Colonic mucosa (tissue), 4 donors: ENCODE results near the gene IL25. TPM values are rescaled to one million over a fixed set of nuclear protein-coding genes. Genes with fewer than 3 reads are reported as not detected.
"Not testable (repeated sequence)": the region's sequence is repeated elsewhere in the genome, so short reads cannot be mapped to it uniquely, and the experiment has no call there.

Experiments
- DNase-seq: peaks from one replicate; pipeline ENCODE4 v3.0.0-alpha.2; 2020
- H3K27ac ChIP-seq: fragments of 200-600 bp; one replicate; pipeline ENCODE4 v1.8.0; 2021
- H3K27me3 ChIP-seq: fragments of 200-600 bp; one replicate; pipeline ENCODE4 v1.8.0; 2021
- H3K36me3 ChIP-seq: fragments of 200-600 bp; one replicate; pipeline ENCODE4 v1.8.0; 2021
- H3K4me1 ChIP-seq: fragments of 200-600 bp; one replicate; pipeline ENCODE4 v1.8.0; 2021; ENCODE audit warnings: mild to moderate bottlenecking
- H3K4me3 ChIP-seq: fragments of 200-600 bp; one replicate; pipeline ENCODE4 v1.8.0; 2021
- H3K9ac ChIP-seq, 2 donors: one replicate each; pipeline ENCODE4 v1.7.0; 2013; ENCODE audit warnings: control low read depth in 2 of 2, low read depth in 2 of 2, low read length in 2 of 2
- H3K9me3 ChIP-seq: fragments of 200-600 bp; one replicate; pipeline ENCODE4 v1.8.0; 2021
- CTCF ChIP-seq: fragments of 200-600 bp; IDR thresholded peaks from one replicate; pipeline ENCODE4 v1.8.0; 2022; ENCODE audit warnings: antibody characterized with exemption, mild to moderate bottlenecking
- intact Hi-C: fragments of 100-400 bp; cut with DNase I; formaldehyde crosslinking; loops from one replicate; pipeline ENCODE4 v1.14.1; 2022
- total RNA-seq, 2 donors: library from RNA; stranded (reverse); fragmentation: NEBNext Ultra II Directional in 1 of 2; extraction: Animal tissue kit (Norgen Biotek cat#: 25700) in 1 of 2; gene quantifications; one replicate each; pipeline ENCODE4 v1.2.1, GENCODE V29; 2021
- donor health status: healthy.
- donor health status: DM: no; HTN: no; CAD: no.
- donor health status: DM: no; HTN: no; CAD: no.

The IL25 gene
- total RNA-seq, 2 donors from 2014 or later = not detected

DNA sequence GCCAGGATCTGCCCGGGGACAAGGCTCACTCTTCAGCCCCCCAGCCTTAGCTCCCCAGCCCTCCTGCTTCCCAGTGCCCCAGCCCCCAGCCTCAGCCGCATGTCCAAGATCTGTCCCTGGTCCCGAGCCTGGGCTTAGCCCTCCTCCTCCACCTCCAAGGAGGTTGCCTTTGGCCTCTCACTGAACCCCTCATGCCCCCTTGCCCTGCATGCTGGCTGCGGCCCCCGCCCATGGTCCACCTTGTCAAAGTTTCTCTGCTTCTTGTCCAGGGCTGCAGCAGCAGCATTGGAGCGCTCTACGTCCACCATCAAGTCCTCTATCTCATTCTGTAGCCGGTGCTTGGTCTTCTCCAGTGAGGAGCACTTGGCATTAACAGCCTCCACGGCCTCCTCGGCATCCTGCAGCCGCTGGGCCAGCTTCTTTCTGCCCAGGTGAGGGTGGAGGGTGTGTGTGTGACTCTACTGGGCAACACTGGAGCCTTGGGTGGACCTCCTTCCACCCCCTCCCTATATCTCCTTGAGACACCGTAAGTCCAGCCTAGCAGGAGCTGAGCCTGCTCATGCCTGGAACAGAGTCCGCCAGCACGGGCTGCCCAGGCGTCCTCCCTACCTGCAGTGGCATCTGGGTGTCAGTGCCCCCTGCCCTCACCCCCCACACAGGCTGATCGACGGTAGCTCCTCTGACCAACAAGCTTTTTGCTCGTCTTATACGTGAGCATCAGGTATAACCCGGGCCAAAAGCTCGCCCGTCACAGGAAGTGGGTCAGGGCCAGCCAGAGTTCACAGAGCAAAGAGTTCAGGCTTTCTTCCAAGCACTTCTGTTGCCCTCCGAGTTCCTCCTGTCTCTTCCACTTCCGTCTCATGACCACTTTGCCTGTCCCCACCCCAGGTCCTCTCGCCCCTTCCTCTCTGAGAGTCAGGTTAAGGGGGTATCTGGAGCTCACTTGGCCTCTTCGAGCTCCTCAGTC, 15.6 kb downstream of the IL25 start:
- Histone ChIP-seq H3K27me3 (no peaks in the 10 kb centered on the region), H3K9me3 (no peaks in the 10 kb centered on the region), H3K36me3 (no peaks in the 10 kb centered on the region), H3K9ac (no peak overlapping the region), H3K27ac (no peak overlapping the region), H3K4me1 (no peaks in the 10 kb centered on the region), H3K4me3 (no peak overlapping the region)
- no peak for TF ChIP-seq CTCF
- intact Hi-C loops = no loop called here
- DNase-seq = no peak

DNA sequence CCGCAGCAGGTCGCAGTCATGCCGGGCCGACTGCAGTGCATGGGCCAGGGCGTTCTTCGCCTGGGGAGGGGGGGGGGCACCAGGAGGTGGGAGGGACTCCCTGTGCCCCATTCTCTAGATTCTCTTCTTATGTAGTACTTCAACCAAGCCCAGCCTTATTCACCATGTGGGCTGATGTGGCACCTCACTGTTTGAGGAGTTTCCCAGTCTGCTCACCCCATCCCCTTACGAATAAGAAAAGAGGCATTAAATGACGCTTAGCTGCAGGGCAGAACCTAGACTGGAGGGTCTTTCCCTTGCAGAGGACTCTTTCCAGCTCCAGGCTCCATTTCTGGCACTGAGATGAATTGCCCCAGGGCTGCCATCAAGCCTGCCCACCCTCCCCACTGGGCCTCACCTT, 16.4 kb downstream of the IL25 start:
- no peak for DNase-seq
- Histone ChIP-seq H3K9me3 (no peaks in the 10 kb centered on the region), H3K9ac (no peak overlapping the region), H3K27me3 (no peaks in the 10 kb centered on the region), H3K36me3 (no peaks in the 10 kb centered on the region), H3K27ac (no peak overlapping the region), H3K4me3 (no peak overlapping the region), H3K4me1 (no peaks in the 10 kb centered on the region)
- intact Hi-C loops = no loop called here
- no peak for TF ChIP-seq CTCF

DNA sequence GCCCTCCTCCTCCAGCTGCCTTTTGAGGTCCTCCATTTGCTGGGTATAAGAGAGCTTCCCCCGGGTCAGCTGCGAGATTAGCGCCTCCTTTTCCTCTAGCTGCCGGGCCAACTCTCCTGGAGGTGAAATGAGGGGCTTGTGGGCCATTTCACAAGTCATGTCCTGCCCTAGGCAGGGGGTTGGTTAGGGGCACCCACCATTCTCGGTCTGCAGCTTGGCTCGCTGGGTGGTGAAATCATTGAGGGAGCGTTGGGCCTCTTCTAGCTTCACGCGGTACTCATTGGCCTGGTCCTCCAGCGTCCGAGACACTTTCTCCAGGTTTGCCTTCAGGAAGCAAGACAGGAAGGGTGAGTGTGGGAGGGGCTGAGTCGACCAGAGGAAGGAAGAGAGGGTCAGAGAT, 16.8 kb downstream of the IL25 start:
- DNase-seq = no peak
- no peak overlapping the region for H3K4me3 ChIP-seq
- no peaks in the 10 kb centered on the region for H3K9me3 ChIP-seq
- no peak overlapping the region for H3K9ac ChIP-seq
- H3K36me3 ChIP-seq = no peaks in the 10 kb centered on the region
- intact Hi-C loops = no loop called here
- no peak for TF ChIP-seq CTCF
- H3K4me1 ChIP-seq = no peaks in the 10 kb centered on the region
- H3K27me3 ChIP-seq = no peaks in the 10 kb centered on the region
- H3K27ac ChIP-seq = no peak overlapping the region

DNA sequence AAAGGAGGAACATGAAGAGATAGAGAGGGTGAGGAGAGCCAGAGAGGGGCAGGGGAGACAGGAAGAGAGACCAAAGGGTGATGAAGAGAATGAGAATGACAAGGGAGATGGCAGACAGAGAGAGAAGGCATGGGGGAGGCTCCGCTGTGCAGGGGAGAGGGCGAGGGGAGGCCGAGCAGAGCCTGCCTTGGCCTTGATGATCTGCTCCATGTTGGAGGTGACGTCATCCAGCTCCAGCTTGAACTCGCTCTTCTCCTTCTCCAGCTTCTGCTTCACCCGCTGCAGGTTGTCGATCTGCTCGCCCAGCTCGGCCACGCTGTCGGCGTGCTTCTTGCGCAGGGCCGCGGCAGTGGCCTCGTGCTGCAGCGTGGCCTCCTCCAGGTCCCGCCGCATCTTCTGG, 17.3 kb downstream of the IL25 start:
- H3K27ac ChIP-seq, H3K9ac ChIP-seq, DNase-seq, H3K4me1 ChIP-seq, H3K9me3 ChIP-seq, H3K36me3 ChIP-seq, H3K4me3 ChIP-seq, H3K27me3 ChIP-seq, intact Hi-C loops: not testable (repeated sequence)

GRCh38 chr14:23392613-23393012, 20.0 kb downstream of the IL25 start:
- Histone ChIP-seq H3K36me3 (no peaks in the 10 kb centered on the region), H3K4me3 (no peak overlapping the region), H3K27me3 (no peaks in the 10 kb centered on the region), H3K9ac (no peak overlapping the region), H3K9me3 (no peaks in the 10 kb centered on the region), H3K27ac (no peak overlapping the region), H3K4me1 (no peaks in the 10 kb centered on the region)
- intact Hi-C loops = no loop called here
- TF ChIP-seq CTCF = no peak
- no peak for DNase-seq

DNA sequence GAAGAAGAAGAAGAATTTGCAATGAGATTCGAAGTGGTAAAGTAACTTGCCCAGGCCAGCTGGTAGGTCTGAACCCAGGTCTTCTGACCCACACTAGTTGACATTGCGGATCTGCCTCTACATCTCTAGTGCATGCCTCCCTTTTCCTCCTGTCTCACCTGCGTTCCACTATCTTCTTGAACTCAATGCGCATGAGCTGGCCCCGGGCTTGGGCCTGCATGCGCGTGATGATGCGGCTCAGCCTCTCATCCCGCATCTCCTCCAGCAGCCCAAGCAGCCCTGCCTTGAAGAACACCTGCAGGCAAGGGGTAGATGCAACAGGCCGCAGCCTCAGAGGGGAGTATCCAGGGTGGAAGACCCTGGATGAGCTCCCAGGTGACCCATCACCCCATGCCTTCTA, 23.5 kb downstream of the IL25 start:
- no peaks in the 10 kb centered on the region for H3K36me3 ChIP-seq
- no peak overlapping the region for H3K4me3 ChIP-seq
- no peak overlapping the region for H3K27ac ChIP-seq
- H3K27me3 ChIP-seq = no peaks in the 10 kb centered on the region
- intact Hi-C loops = no loop called here
- no peaks in the 10 kb centered on the region for H3K4me1 ChIP-seq
- no peak for DNase-seq
- no peak for TF ChIP-seq CTCF
- no peaks in the 10 kb centered on the region for H3K9me3 ChIP-seq
- no peak overlapping the region for H3K9ac ChIP-seq
